Measurements from ENCODE around the gene TAS1R3. TPM values are rescaled to one million over a fixed set of nuclear protein-coding genes. Genes with fewer than 3 reads are reported as not detected.

The TAS1R3 gene
- total RNA-seq, 2 donors from 2014 or later, result 0.09 to 0.35 TPM

GRCh38 chr1:1338278-1338677 lies 7.2 kb downstream of the TAS1R3 start:
- Mint-ChIP-seq H3K36me3 (ENCODE audit: low read depth) (peaks cover 24% of the 10 kb centered on the region), H3K27ac (no peak overlapping the region), H3K27me3 (ENCODE audit: insufficient read depth) (no peaks in the 10 kb centered on the region), H3K4me1 (no peaks in the 10 kb centered on the region), H3K9me3 (no peaks in the 10 kb centered on the region), H3K4me3 (no peak overlapping the region)
- Histone ChIP-seq H3K9ac (ENCODE audit: extremely low read depth, low read length, poor library complexity, severe bottlenecking) (no peak overlapping the region), H3K36me3 (ENCODE audit: control insufficient read depth, insufficient read depth, low read length) (peaks cover 19% of the 10 kb centered on the region), H3K4me1 (ENCODE audit: control insufficient read depth, insufficient read depth, low read length) (no peaks in the 10 kb centered on the region), H3K27ac (ENCODE audit: low read depth, low read length) (no peak overlapping the region), H3K9me3 (ENCODE audit: control insufficient read depth, low read length) (no peaks in the 10 kb centered on the region), H3K27me3 (ENCODE audit: control insufficient read depth, insufficient read depth, low read length, poor library complexity, severe bottlenecking) (no peaks in the 10 kb centered on the region), H3K4me3 (ENCODE audit: low read length) (no peak overlapping the region)
- TF ChIP-seq CTCF (conservative IDR thresholded peaks at IDR 0.05), result no peak
- WGBS, 2 experiments (ENCODE audit: insufficient coverage in 1 of 2, insufficient read length in 1 of 2), result 94 to 96% methylated on average over 34 to 36 of the region's 36 CpGs
- DNase-seq, result no peak

- peaks cover 19% of the 10 kb centered on the region for H3K36me3 ChIP-seq (ENCODE audit: control insufficient read depth, insufficient read depth, low read length)
- no peak for DNase-seq
- WGBS, 2 experiments (ENCODE audit: insufficient coverage in 1 of 2, insufficient read length in 1 of 2), result 96 to 97% methylated on average over 15 to 23 of the region's 23 CpGs
- Mint-ChIP-seq H3K27me3 (ENCODE audit: insufficient read depth) (no peaks in the 10 kb centered on the region), H3K9me3 (no peaks in the 10 kb centered on the region), H3K4me3 (no peak overlapping the region), H3K36me3 (ENCODE audit: low read depth) (peaks cover 22% of the 10 kb centered on the region), H3K27ac (no peak overlapping the region), H3K4me1 (no peaks in the 10 kb centered on the region)
- no peaks in the 10 kb centered on the region for H3K9me3 ChIP-seq (ENCODE audit: control insufficient read depth, low read length)
- H3K4me1 ChIP-seq (ENCODE audit: control insufficient read depth, insufficient read depth, low read length), result no peaks in the 10 kb centered on the region
- no peak overlapping the region for H3K9ac ChIP-seq (ENCODE audit: extremely low read depth, low read length, poor library complexity, severe bottlenecking)
- H3K27me3 ChIP-seq (ENCODE audit: control insufficient read depth, insufficient read depth, low read length, poor library complexity, severe bottlenecking), result no peaks in the 10 kb centered on the region
- no peak for TF ChIP-seq CTCF (conservative IDR thresholded peaks at IDR 0.05)
- H3K27ac ChIP-seq (ENCODE audit: low read depth, low read length), result no peak overlapping the region
- H3K4me3 ChIP-seq (ENCODE audit: low read length), result no peak overlapping the region
Measured at GRCh38 chr1:1340185-1340584, 9.1 kb downstream of the TAS1R3 start.

- 93 to 94% methylated on average over 29 to 36 of the region's 36 CpGs for WGBS, 2 experiments (ENCODE audit: insufficient coverage in 1 of 2, insufficient read length in 1 of 2)
- Histone ChIP-seq H3K9me3 (ENCODE audit: control insufficient read depth, low read length) (no peaks in the 10 kb centered on the region), H3K9ac (ENCODE audit: extremely low read depth, low read length, poor library complexity, severe bottlenecking) (no peak overlapping the region), H3K4me3 (ENCODE audit: low read length) (no peak overlapping the region), H3K27me3 (ENCODE audit: control insufficient read depth, insufficient read depth, low read length, poor library complexity, severe bottlenecking) (no peaks in the 10 kb centered on the region), H3K27ac (ENCODE audit: low read depth, low read length) (no peak overlapping the region), H3K4me1 (ENCODE audit: control insufficient read depth, insufficient read depth, low read length) (no peaks in the 10 kb centered on the region), H3K36me3 (ENCODE audit: control insufficient read depth, insufficient read depth, low read length) (peaks cover 19% of the 10 kb centered on the region)
- no peak for DNase-seq
- Mint-ChIP-seq H3K36me3 (ENCODE audit: low read depth) (peaks cover 22% of the 10 kb centered on the region), H3K9me3 (no peaks in the 10 kb centered on the region), H3K27ac (no peak overlapping the region), H3K4me1 (no peaks in the 10 kb centered on the region), H3K27me3 (ENCODE audit: insufficient read depth) (no peaks in the 10 kb centered on the region), H3K4me3 (no peak overlapping the region)
- TF ChIP-seq CTCF (conservative IDR thresholded peaks at IDR 0.05), result no peak
Measured at GRCh38 chr1:1340791-1341548, 9.9 kb downstream of the TAS1R3 start.
